ENCODE measurements around the gene ELK3.

The ELK3 gene

DNA sequence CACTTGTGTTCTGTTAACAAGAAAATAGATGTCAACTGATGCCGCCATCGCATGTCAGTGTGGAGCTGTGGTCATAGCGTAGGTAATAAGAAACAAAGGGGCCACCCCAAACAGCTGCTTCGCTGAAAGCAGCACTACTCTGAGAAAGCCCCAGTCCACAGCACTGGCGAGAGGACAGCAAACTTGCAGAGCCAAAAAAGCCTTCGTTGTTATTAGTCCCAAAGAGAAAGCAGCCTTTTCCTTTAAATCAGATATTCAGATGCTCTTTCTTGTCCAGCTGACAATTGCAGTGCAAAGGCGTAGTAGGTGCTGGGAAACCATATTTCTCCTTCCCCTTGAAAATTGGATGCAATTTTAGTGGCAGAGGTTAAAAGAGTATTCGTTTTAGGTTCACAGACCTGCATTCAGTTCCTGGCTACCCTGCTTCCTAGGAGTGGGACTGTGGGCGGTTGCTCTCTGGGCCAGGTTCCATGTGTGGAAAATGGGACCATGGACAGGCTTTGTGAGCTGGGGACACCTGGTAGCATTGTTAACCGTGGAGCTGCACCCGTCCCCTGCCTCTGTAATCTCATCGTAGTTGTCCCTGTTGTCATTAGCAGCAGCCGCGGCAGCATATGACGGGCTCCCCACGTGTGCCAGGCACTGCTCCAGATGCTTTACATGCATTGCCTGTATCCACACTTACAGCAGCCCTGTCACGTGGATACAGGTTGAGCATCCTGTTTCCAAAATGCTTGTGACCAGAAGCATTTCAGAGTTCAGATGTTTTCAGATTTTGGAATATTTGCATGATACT is 54.2 kb downstream of the ELK3 start:
- TF ChIP-seq, protein P1, sequence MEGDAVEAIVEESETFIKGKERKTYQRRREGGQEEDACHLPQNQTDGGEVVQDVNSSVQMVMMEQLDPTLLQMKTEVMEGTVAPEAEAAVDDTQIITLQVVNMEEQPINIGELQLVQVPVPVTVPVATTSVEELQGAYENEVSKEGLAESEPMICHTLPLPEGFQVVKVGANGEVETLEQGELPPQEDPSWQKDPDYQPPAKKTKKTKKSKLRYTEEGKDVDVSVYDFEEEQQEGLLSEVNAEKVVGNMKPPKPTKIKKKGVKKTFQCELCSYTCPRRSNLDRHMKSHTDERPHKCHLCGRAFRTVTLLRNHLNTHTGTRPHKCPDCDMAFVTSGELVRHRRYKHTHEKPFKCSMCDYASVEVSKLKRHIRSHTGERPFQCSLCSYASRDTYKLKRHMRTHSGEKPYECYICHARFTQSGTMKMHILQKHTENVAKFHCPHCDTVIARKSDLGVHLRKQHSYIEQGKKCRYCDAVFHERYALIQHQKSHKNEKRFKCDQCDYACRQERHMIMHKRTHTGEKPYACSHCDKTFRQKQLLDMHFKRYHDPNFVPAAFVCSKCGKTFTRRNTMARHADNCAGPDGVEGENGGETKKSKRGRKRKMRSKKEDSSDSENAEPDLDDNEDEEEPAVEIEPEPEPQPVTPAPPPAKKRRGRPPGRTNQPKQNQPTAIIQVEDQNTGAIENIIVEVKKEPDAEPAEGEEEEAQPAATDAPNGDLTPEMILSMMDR (conservative IDR thresholded peaks at IDR 0.05), result no peak
- no peak for TF ChIP-seq ZFX (IDR thresholded peaks at IDR 0.05)
- no peak overlapping the region for H3K27ac ChIP-seq

- H3K27ac ChIP-seq, result no peak overlapping the region
- TF ChIP-seq, protein P1 (conservative IDR thresholded peaks at IDR 0.05), result no peak
- no peak for TF ChIP-seq ZFX (IDR thresholded peaks at IDR 0.05)
Measured at GRCh38 chr12:96249196-96250118, 55.3 kb downstream of the ELK3 start.

DNA sequence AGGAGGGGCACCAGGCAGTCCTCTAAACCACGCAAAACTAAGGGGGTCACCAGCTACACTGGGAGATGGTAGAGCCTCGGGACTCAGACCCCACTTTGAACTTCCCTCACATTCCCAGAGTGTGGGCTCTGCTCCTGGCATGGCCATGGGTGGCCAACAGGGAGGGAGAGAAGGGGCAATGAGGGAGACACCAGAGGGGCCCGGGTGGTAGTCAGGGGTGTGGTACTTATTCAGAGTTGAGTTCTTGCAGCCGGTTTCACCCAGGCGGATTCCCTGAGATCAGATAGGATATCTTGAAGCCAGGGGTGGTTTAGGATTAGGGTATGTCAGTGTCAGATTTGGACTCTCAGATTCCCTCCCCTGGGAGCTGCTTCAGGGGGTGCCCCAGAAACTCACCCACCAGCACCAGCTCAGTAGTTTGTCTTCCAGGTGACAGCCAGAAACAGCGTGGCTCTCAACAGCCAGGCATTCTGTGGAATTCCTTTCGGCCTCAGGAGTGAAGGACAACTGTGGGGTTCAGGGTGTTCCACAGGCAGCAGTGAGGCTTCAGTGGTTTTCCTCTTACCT is 56.0 kb downstream of the ELK3 start:
- H3K27ac ChIP-seq, result no peak overlapping the region

DNA sequence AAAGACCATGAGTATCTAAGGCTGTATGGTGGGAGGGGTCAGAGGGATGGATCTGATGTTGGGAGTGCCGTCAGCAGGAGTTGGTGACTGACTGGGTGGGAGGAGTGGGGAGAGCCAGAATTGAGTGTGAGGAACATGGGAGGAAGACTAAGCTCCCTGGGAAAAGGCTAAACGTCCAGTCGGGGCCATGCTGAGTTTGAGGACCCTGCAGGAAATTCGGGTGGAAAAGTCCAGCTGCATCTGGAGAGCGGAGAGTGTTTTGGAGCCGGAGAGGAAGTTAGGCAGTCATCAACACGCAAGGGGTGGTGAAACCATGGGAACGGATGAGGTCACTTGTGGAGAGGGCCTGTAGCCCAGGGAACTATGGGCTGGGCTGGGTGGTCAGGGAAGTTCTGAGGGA is 60.9 kb downstream of the ELK3 start:
- H3K27ac ChIP-seq, result no peak overlapping the region

More for the DNA sequence above, 56.0 kb downstream of the ELK3 start:
- no peak for TF ChIP-seq ZFX (IDR thresholded peaks at IDR 0.05)
- TF ChIP-seq, protein P1 (conservative IDR thresholded peaks at IDR 0.05), result no peak

DNA sequence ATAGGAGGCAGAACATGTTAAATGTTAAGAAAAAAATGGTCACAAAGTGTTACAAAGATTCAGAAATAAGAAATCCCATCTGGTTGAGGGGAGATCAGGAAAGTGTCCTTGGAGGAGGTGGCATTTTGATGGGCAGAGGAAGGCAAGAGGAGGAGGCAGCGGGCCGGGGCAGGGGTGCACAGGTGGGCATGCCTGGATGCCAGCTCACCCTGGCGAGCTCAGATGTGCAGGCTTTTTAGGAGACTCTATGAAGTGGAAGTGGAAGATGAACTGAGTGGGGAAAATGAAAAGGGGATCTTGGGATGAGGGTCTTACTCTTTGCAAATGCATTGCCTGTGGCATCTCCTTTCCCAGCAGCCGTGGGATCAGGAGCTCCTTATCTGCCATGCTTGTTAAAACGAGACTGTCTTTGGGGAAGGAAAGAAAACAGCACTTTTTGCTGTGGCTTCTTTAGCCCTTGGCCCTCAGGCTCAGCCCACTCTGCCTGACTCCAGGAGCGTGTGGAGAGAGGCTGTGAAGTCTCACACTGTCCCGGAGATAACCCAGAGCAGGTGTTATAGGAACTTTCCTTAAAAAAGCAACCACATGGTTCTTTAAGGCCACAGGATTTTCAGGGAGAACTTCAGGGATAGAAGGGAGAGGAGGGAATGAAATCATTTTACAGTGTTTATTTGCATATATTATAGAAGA is 62.6 kb downstream of the ELK3 start:
- no peak overlapping the region for H3K27ac ChIP-seq

More for the DNA sequence above, 60.9 kb downstream of the ELK3 start:
- TF ChIP-seq, protein P1 (conservative IDR thresholded peaks at IDR 0.05), result no peak
- no peak for TF ChIP-seq ZFX (IDR thresholded peaks at IDR 0.05)

DNA sequence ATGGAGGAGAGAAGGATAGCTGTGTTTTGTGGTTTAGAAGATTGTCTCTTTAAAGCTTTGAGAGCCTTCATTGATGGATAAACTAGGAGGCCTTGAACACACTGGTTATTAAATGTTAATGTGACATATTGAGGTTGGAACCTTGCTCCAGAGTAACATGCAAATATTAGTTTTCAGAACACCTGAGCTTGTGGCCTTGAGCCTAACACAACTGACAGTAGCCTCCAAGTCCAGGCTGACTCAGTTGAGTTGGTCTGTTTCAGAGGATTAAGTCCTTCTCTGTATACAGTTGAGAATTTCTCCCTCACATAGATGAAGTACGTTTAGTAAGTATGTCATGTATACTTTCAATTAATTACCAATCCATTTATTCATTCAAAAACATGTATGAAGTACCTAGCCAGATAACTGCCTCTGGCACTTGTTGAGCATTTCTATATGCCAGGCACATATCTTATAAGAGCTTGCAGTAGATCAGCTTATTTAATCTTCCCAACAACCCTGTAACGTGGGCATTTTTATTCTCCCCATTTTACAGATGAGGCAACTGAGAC is 63.5 kb downstream of the ELK3 start:
- H3K27ac ChIP-seq, result no peak overlapping the region
- TF ChIP-seq, protein P1 (conservative IDR thresholded peaks at IDR 0.05), result no peak
- no peak for TF ChIP-seq ZFX (IDR thresholded peaks at IDR 0.05)

More for the DNA sequence above, 62.6 kb downstream of the ELK3 start:
- no peak for TF ChIP-seq ZFX (IDR thresholded peaks at IDR 0.05)

All from C4-2B (cell line).